ENCODE measurements around the gene ENTPD7.

DNA sequence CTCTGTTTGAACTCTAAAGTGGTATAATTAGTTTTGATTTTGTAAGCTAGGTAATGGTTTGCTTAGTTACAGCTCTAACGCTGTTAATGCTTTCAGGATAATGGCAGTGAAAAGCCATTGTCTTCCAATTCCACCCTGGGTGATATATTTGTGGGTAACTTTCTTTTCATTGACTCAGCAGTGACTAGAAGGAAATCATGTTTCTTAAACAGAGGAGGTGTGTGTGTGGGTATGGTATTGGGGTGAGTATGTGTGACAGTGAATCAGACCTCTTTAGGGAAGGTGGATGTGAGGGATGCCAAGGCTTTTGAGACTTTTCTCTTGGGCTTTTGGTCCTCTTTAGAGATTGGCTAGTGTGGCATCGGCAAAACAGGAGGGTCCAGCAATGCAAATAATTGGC lies 13.6 kb downstream of the ENTPD7 start:
- TF ChIP-seq, protein P1, sequence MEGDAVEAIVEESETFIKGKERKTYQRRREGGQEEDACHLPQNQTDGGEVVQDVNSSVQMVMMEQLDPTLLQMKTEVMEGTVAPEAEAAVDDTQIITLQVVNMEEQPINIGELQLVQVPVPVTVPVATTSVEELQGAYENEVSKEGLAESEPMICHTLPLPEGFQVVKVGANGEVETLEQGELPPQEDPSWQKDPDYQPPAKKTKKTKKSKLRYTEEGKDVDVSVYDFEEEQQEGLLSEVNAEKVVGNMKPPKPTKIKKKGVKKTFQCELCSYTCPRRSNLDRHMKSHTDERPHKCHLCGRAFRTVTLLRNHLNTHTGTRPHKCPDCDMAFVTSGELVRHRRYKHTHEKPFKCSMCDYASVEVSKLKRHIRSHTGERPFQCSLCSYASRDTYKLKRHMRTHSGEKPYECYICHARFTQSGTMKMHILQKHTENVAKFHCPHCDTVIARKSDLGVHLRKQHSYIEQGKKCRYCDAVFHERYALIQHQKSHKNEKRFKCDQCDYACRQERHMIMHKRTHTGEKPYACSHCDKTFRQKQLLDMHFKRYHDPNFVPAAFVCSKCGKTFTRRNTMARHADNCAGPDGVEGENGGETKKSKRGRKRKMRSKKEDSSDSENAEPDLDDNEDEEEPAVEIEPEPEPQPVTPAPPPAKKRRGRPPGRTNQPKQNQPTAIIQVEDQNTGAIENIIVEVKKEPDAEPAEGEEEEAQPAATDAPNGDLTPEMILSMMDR (IDR thresholded peaks at IDR 0.05) = no peak
- TF ChIP-seq POLR2A (IDR thresholded peaks at IDR 0.05) = no peak
